ENCODE measurements around the gene PDE10A.
"Not testable (repeated sequence)": the region's sequence is repeated elsewhere in the genome, so short reads cannot be mapped to it uniquely, and the experiment has no call there.

Gene PDE10A

DNA sequence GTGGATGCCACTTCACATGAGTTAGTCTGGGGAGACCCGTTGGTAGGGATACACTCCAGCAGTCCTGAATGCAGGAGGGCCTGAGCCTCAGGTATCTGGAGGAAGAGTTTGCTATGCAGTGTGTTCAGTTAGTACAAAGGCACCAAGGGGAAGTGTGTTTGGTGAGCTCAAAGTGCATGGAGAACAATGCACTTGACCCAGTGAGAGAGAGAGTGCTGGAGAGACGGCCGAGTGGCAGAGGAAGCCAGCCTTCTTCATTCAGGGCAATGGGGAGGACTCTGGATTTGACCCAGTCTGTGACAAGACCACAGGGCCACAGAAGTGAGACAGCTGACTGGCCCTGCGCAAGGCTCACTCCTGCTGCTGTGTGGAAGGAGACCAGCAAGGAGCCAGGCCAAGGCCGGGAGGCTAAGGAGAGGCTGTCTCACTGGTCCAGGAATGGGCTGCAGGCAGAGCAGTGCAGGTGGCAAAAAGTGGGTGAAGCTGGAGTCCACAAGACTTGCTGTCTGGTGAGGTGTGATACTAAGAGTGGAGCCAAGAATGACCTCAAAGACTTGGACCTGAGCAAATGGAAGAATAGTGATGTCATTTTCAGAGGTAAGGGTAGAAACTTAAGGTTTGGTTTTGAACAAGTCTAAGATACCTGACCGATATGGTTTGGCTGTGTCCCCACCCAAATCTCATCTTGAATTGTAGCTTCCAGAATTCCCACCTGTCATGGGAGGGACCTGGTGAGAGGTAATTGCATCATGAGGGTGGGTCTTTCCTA lies 38.0 kb downstream of the PDE10A start:
- ATAC-seq (no peak), DNase-seq (no peak)

DNA sequence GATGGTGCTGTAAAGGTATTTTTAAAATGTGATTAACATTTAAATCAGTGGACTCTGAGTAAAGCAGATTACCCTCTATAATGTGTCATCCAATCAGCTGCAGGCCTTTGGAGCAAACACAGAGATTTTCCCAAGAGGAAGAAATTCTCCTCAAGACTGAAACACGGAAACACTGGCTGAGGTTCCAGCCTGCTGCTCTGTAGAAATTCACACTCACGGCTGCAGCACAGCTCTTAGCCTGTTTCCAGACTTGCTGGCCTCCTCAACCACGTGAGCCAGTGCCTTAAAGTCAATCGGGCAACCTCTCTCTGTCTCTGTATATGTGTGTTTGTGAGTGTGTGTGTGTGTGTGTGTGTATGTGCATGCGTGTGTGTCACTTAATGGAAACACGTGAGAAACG lies 41.1 kb downstream of the PDE10A start:
- DNase-seq, result no peak
- no peak for ATAC-seq

DNA sequence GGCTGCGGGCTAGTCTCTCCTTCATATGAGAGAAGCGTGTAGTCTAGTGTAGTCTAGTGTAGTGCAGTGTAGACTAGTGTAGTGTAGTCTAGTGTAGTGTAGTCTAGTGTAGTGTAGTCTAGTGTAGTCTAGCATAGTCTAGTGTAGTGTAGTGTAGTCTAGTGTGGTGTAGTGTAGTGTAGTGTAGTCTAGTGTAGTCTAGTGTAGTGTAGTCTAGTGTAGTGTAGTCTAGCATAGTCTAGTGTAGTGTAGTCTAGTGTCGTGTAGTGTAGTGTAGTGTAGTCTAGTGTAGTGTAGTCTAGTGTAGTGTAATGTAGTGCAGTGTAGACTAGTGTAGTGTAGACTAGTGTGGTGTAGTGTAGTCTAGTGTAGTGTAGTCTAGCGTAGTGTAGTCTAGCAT lies 44.1 kb downstream of the PDE10A start:
- not testable (repeated sequence) for ATAC-seq, DNase-seq

DNA sequence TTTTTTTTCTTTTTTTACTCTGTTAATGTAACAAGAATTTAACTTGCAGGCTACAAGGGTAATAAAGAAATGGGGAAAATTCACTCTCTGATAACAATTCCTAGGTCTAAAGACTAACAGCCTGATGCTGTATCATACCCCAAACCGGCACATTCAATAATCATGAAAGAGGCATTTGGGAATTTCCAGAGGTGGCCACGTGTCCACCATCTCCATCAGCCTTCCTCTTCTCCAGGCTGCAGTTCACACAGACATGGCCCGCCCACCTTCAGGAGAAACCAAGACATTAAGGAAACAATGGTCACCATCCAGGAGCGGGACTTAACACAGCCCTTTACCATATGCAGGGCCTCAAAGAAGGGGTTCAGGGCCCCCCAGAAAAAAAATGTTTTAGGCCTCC lies 44.8 kb downstream of the PDE10A start:
- ATAC-seq (no peak), DNase-seq (no peak)

DNA sequence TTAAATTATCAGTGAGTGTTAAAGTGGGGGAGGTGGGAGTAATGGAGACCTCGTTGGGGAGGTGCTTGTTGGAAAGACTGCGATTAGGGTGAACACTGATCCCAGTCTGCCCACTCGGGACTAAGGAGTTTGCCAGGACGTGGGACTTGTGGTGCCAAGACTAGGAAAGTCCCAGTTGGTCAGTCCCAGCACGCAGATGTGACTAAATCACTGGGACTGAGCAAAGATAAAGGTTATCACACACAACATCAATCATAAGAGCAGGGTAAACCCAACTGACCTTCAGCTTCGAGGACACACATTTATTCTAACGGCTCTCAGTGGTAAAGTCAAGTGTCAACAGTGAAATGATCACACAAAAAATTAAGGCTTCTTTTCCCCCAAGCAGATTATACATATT lies 45.5 kb downstream of the PDE10A start:
- no peak for ATAC-seq
- no peak for DNase-seq

DNA sequence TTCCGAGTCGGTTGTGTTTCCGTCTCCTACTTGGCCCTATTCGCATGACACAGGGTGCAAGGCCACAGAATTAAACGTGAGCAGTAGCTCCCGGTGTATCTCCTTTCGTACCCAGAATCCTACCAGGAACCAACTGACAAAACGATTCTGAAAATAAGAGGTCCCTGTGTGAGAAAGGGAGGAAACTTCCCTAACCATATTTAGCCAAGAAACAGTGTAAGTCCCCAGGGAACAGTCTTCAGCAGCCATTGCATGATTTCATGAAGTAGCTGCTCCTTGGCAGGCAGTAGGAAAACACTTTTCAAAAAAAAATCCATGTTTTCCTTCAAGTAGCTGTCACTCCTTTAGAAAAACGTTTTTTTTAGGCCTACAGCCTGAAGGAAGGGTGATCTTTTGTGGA lies 46.9 kb downstream of the PDE10A start:
- ATAC-seq, result no peak
- DNase-seq, result no peak

DNA sequence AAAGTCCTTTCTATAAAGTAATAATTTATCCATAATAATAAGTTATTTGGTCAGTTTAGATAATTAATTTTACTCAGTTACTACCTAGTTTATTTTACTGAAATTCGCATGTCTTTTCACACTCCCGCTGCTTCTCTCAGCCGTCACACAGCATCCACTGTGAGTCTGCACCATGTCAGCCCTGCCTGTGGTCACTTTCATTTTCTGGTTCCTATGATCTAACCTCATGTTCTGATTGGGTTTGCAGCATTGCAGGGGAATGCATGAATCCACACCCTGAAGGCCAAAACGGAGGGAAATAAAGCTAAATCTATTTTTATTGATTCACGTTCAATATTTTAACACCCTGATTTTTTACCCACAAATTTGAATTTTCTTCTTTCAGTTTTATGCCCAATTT lies 47.4 kb downstream of the PDE10A start:
- ATAC-seq (no peak), DNase-seq (no peak)

DNA sequence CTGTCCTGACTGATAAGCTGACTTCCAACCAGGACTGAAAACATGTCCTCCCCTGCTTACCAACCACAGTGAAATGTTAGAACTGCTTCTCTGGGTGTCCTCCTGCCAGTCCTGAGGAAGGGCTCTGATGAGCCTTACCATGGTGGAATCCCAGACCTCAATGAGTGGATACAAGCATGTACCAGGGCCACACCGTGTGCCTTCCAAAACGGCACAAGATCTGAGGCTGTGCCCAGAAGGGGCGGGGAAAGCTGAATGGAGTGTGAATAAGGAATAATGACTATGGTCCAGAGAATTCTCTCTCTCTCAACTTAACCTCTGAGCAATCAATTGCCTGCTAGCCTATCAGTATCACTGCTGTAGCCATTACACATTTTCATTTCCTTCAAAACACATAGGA lies 51.7 kb downstream of the PDE10A start:
- DNase-seq, result no peak

DNA sequence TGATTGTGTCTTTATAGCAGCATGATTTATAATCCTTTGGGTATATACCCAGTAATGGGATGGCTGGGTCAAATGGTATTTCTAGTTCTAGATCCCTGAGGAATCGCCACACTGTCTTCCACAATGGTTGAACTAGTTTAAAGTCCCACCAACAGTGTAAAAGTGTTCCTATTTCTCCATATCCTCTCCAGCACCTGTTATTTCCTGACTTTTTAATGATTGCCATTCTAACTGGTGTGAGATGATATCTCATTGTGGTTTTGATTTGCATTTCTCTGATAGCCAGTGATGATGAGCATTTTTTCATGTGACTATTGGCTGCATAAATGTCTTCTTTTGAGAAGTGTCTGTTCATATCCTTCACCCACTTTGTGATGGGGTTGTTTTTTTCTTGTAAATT lies 54.5 kb downstream of the PDE10A start:
- ATAC-seq, DNase-seq: not testable (repeated sequence)

More for the DNA sequence above, 51.7 kb downstream of the PDE10A start:
- ATAC-seq, result no peak

DNA sequence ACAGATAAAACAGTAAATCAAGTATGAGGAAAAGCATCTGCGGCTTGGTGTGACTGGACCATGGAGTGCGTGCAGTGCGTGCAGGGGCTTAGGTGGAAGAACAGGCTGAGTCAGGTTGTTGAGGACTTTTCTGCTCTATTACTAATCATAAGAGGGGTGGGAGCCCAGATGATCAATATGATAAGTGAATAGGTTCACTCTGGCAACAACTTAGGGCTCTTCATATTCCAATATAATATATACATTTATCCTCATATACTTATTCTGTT lies 56.4 kb downstream of the PDE10A start:
- ATAC-seq, result no peak
- DNase-seq, result no peak

DNA sequence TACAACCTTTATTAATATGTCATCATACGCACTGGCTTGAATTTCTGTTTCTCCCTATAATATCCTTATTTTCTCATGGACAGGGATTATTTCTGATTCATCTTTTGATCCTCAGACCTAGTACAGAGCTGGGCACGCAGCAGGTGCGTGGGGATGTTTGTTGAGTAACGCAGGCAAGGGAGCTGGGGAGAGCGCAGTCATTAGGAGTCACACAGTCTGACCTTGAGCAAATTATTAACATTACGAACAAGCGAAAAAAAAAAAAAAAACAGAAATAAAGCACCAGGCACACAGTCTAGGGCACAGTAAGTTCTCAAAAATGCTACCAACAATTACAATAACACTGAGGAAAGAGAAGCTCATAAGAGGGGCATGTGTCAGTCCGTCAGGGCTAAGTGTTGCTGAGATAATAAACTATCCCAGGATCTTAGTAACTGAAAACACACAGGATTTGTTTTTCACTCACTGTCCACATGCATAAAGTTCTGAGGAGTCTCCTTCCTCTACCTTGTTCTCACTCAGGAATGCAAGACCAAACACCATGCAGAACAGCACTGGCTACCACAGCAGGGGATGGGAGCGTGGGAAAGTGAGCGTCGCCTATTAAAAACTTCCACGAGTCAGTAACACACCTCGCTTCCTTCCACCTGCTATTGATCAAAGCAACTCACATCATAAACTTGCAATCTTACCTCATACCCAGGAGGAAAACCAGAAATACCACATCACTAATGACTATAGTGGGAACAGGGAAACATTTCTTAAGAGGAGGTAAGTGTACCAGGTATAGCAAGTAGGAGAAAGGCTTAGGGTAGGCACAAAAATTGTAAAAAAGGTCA lies 56.9 kb downstream of the PDE10A start:
- DNase-seq, result no peak
- ATAC-seq, result no peak

DNA sequence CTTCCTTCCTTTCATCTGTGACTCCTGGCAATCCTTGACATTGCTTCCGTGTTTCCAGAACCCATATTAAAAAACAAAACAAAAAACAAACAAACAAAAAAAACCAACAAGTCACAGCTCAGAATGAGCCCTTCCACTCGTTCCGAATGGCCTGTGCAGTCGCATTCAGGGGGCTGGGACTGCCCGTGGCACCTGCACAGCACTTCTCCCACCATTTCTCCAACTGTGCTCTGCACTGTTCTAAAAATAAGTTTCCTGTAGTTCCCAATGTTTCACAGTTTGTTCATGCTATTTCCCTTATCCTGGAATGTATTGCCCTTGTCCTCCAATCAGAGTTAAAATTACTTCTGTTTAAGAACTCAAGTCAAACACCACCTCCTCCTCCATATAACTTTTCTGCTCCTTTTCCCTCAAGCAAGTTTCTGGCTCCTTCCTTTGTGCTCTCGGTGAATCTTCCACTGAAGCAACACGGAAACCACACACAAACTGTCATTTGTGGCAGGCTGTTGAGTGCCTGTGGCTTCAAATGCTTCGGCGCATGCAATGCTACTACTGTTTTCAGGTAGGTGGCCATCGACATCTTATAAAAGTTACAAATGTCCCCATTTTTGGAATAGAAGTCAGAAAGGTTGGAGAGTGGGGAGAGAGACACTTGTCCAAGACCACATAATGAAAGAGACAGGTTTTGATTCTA lies 57.7 kb downstream of the PDE10A start:
- ATAC-seq (no peak), DNase-seq (no peak)

DNA sequence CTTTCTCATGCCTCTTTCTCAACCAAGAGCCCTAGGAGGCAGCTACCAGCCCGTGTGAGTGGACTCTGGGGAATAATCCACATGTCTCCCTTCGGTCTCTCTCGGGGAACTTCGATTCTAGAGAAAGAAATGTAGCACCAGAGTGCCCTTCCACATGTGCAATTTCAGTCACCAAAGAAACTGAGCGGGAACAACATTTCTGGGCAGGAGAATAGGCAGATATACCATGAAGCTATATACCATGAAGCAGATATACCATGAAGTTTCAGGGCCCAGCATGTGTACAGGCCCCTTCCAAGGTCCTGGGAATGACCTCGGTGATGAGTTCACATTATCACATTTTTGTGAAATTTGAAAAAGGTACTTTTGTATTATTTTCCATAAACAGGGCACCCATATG lies 60.8 kb downstream of the PDE10A start:
- DNase-seq (no peak), ATAC-seq (no peak)

DNA sequence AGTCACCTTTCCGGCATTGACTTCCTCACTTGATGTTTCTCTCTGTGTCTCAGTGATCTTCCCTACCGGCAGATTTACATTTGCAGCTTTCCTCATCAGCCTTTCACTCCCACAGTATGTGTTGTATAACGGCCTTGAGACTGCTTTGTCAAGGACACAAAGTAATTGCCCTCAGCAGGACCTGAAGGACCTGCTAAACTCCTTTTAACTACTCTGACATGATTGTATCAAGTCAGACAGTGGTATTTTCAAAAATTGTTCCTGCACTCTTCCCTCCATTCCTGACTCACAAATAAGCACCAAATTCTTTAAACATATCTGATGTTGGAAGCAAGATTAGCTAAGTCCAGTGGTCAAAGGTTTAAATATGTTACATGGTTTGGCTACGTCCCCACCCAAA lies 62.4 kb downstream of the PDE10A start:
- ATAC-seq, result no peak
- DNase-seq, result no peak

DNA sequence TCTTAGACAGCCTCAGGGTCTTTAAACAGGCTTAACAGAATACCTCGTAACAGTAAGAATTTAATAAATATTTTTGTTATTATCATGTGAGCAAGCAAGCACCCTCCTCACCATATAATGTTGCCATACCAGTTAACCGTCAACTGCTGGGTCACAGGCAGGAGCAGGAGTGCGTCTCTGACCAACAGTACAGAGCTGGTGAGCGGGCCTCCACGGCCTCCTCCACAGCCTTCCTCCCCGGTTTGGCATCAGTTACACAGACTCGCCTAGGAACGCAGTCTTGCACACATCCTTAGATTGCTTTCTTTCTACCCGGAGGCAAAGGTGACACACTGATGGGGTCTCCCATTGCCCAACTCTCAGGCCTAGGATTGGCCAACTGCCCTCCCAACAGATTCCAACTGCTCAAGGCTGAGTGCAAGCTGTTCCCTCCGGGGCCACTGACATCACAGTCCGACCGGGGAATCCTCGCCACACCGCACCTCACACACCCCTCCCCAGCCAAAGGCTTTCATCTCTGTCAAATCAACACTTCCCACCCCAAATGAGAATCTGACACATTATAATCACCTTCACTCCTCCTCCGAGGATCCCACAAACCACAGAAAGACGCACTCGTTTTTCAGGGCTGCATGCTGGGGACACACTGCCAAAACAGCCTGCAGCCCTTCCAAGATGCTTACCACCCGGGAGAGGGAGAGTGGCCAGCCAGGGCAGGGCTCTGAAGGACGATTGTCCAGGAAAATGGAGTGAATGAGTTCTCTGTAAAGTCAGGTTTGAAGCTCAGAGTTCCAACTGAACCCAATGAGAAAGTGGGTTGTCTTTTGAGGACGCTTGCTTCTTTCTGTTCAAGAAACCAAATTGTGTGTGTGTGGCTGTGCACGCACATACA lies 63.2 kb downstream of the PDE10A start:
- DNase-seq, result no peak
- no peak for ATAC-seq

DNA sequence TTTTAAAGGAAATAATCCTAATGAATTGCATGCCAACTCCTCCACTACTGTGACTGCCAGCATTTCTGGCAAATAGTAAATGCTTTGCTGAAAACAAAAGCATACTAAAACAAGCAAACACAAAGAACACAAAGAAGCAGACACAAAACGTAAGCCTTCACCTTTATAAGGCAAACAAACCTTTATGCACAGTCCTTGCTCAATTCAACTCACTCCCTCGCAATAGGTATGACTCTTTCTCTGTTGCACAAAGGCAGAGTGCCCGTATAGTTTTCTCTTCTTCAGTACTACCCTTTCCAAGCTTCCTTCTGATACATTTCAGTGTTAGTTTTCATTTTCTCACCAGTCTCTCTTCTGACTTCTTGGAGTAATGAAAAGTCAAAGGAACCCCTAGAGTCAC lies 63.9 kb downstream of the PDE10A start:
- no peak for ATAC-seq

DNA sequence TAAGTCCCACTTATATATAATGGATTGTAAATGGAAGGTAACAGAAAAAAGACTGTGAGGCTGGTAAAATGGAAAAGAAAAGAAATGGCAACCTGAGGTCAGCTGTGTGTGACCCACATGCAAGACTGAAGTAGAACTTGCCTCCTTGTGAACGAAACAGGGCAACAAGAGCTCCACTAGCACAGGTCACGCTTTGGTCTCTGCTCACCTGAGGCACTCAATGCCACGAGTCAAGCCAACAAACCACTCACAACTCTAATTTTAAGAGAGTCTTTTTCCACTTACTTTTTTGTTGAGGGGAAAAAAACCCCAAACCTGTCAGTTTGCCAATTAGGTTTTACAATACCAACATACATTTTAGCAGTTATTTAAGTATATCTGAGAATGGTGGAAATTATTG lies 65.2 kb downstream of the PDE10A start:
- ATAC-seq (no peak), DNase-seq (no peak)

More for the DNA sequence above, 63.9 kb downstream of the PDE10A start:
- DNase-seq, result no peak

DNA sequence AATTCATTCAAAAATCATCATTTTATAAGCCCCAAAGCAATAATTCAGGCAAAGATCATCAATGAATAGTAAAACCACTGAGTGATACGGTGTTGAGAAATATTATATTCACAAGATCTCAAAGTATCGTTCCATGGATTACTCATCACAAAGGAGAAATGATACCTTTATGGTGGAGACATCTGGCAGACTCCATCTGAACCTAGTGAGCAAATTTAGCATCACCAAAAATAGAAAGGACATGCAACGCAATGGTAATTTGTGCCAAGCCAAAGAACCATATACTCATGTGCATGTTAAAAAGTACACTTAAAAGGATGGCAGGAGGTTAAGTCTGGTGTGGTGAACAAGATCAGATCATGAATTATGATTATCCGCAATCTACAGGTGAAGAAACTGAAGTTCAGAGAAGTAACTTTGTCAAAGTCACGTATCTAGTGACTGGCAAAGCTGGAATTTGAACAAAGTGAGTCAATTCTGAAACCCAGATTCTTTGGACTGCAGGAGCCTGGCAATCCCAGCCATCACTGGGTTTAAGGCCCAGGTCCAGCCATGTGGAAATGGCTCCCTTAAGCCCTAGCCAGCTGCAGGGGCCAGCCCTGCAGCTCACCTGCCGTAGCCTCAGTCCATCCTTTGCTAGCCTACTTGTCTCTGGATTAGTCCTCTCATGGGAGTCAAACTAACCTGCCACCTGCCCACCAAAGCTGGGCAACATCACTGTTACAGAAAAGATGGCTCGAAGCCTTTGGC lies 68.3 kb downstream of the PDE10A start:
- DNase-seq, result no peak
- no peak for ATAC-seq

DNA sequence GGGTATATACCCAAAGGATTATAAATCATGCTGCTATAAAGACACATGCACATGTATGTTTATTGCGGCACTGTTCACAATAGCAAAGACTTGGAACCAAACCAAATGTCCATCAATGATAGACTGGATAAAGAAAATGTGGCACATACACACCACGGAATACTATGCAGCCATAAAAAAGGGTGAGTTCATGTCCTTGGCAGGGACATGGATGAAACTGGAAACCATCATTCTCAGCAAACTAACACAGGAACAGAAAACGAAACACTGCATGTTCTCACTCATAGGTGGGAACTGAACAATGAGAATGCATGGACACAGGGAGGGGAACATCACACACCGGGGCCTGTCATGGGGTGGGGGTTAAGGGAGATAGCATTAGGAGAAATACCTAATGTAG lies 70.1 kb downstream of the PDE10A start:
- not testable (repeated sequence) for ATAC-seq

DNA sequence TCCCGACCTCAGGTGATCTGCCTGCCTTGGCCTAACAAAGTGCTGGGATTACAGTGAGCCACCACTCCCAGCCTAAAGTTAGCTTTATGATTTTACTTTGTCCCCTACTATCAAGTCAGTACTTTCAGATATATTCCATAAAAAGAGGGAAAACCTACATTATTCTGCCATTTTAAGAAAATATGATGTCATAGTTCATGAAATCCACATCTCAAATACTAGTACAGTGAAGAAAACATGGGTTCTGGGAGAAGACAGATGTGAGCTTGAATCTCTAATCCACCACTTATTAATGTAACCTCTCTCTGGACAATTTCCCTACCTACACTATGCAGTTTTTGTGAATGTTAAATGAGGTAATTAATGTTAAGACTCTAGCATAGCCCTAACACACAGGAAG lies 74.5 kb downstream of the PDE10A start:
- no peak for ATAC-seq
- DNase-seq, result no peak

More for the DNA sequence above, 70.1 kb downstream of the PDE10A start:
- not testable (repeated sequence) for DNase-seq

DNA sequence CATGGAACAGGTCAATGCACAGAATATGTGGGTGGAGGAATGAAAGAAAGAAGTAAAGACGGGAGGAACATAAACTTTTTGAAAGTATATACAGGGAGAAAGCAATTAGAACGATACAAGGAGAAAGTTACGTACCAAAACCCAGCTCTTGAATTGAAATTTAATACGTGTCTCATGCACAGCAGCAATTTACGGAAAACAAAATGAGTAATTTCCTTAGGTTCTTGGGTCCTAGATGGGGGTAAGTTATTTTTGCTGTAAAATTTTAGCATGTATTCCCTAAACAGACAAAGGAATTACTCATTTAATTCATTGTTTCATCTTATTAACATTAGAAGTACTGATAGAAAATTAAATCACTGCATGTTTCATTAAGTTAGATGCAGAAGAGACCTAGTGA lies 75.8 kb downstream of the PDE10A start:
- no peak for DNase-seq
- ATAC-seq, result no peak

All from stimulated activated naive CD8-positive, alpha-beta T cell treated with anti-CD3 and anti-CD28 coated beads, Interleukin-15, Interleukin-2, amounts not matched to agents 100 U/mL and 50 U/mL, for 24 hours (primary cell).